Mesenchymal stem cell (in vitro differentiated cells and primary cell): Measurements from ENCODE around the gene TLE3.
A peak's percentile ranks its signal among the peaks of the same experiment; 100 is the strongest.

ENCODE experiments used
- DNase-seq: peaks from one replicate; pipeline ENCODE4 v3.0.0-alpha.2; 2013
- H2AFZ ChIP-seq: one replicate; pipeline ENCODE4 v1.6.1; 2013; ENCODE audit warnings: low read depth, mild to moderate bottlenecking, control low read depth, inconsistent platforms, low read length, moderate library complexity
- H2AK5ac ChIP-seq: 2 replicates; pipeline ENCODE4 v1.6.1; 2013; ENCODE audit warnings: low read length, moderate library complexity, mild to moderate bottlenecking, inconsistent platforms; ENCODE audit not compliant: severe bottlenecking
- H2BK120ac ChIP-seq: one replicate; pipeline ENCODE4 v1.6.1; 2013; ENCODE audit warnings: low read depth, mild to moderate bottlenecking, inconsistent platforms, low read length, moderate library complexity
- H2BK12ac ChIP-seq, 2 experiments: one replicate each; pipeline ENCODE4 v1.6.1; 2013; ENCODE audit warnings: inconsistent platforms in 2 of 2, low read length in 2 of 2, mild to moderate bottlenecking in 2 of 2, moderate library complexity in 2 of 2, control low read depth in 1 of 2
- H2BK15ac ChIP-seq: one replicate; pipeline ENCODE4 v1.6.1; 2013; ENCODE audit warnings: mild to moderate bottlenecking, low read depth, inconsistent platforms; ENCODE audit not compliant: poor library complexity, severe bottlenecking
- H2BK5ac ChIP-seq: 2 replicates; pipeline ENCODE4 v1.6.1; 2013; ENCODE audit warnings: low read depth, mild to moderate bottlenecking, low read length, control low read depth, inconsistent platforms; ENCODE audit not compliant: poor library complexity, severe bottlenecking
- H3K14ac ChIP-seq, 2 experiments: one replicate each; pipeline ENCODE4 v1.6.1; 2013; ENCODE audit warnings: inconsistent platforms in 2 of 2, low read length in 2 of 2, control low read depth in 1 of 2, mild to moderate bottlenecking in 1 of 2, moderate library complexity in 1 of 2
- H3K18ac ChIP-seq, 2 experiments: one replicate each; pipeline ENCODE4 v1.6.1; 2013; ENCODE audit warnings: inconsistent platforms in 2 of 2, low read length in 2 of 2, control low read depth in 1 of 2, low read depth in 1 of 2, mild to moderate bottlenecking in 1 of 2
- H3K23ac ChIP-seq, 2 experiments: one replicate each; pipeline ENCODE4 v1.6.1; 2013; ENCODE audit warnings: inconsistent platforms in 2 of 2, low read length in 2 of 2, mild to moderate bottlenecking in 2 of 2, moderate library complexity in 2 of 2, control low read depth in 1 of 2
- H3K27ac ChIP-seq: 2 replicates; pipeline ENCODE4 v1.5.1; 2013; ENCODE audit warnings: mild to moderate bottlenecking, moderate library complexity, low read length, control low read depth, inconsistent platforms; ENCODE audit not compliant: poor library complexity, severe bottlenecking
- H3K27me3 ChIP-seq, 2 experiments: 2 replicates each; pipeline versions ENCODE4 v1.6.1 to v1.7.0; 2013; ENCODE audit warnings: low read length in 2 of 2, mild to moderate bottlenecking in 2 of 2, moderate library complexity in 2 of 2, control low read depth in 1 of 2, inconsistent platforms in 1 of 2; ENCODE audit not compliant: control insufficient read depth in 1 of 2, insufficient read depth in 1 of 2
- H3K36me3 ChIP-seq, 2 experiments: 2 replicates each; pipeline versions ENCODE4 v1.6.1 to v1.7.0; 2013; ENCODE audit warnings: low read length in 2 of 2, control low read depth in 1 of 2, inconsistent platforms in 1 of 2, low read depth in 1 of 2, mild to moderate bottlenecking in 1 of 2; ENCODE audit not compliant: insufficient read depth in 2 of 2, control insufficient read depth in 1 of 2
- H3K4ac ChIP-seq, 2 experiments: one replicate each; pipeline ENCODE4 v1.6.1; 2013; ENCODE audit warnings: inconsistent platforms in 2 of 2, low read length in 2 of 2, mild to moderate bottlenecking in 2 of 2, moderate library complexity in 2 of 2, control low read depth in 1 of 2, low read depth in 1 of 2
- H3K4me1 ChIP-seq: 2 replicates; pipeline ENCODE4 v1.6.1; 2013; ENCODE audit warnings: low read depth, low read length, control low read depth; ENCODE audit not compliant: control insufficient read depth, insufficient read depth
- H3K4me2 ChIP-seq: 2 replicates; pipeline ENCODE4 v1.6.1; 2013; ENCODE audit warnings: low read length, mild to moderate bottlenecking, inconsistent platforms; ENCODE audit not compliant: poor library complexity, severe bottlenecking
- H3K4me3 ChIP-seq, 2 experiments: 2 replicates each; pipeline versions ENCODE4 v1.5.1 to v1.7.0; 2013; ENCODE audit warnings: low read length in 2 of 2, mild to moderate bottlenecking in 2 of 2, control low read depth in 1 of 2, low read depth in 1 of 2; ENCODE audit not compliant: insufficient read depth in 1 of 2
- H3K79me1 ChIP-seq: replicated peaks from 2 replicates; pipeline ENCODE4 v1.6.1; 2013; ENCODE audit warnings: mild to moderate bottlenecking, control low read depth, low read length, inconsistent platforms; ENCODE audit not compliant: poor library complexity, severe bottlenecking
- H3K9ac ChIP-seq: 2 replicates; pipeline ENCODE4 v1.7.0; 2013; ENCODE audit warnings: mild to moderate bottlenecking, low read length, moderate library complexity
- H3K9me3 ChIP-seq: 2 replicates; pipeline ENCODE4 v1.7.0; 2013; ENCODE audit warnings: mild to moderate bottlenecking, low read length; ENCODE audit not compliant: control insufficient read depth
- H4K8ac ChIP-seq: one replicate; pipeline ENCODE4 v1.6.1; 2013; ENCODE audit warnings: inconsistent platforms, mild to moderate bottlenecking, low read length, moderate library complexity
- H4K91ac ChIP-seq: one replicate; pipeline ENCODE4 v1.6.1; 2013; ENCODE audit warnings: mild to moderate bottlenecking, low read length, inconsistent platforms
- WGBS: methylation state at CpG from one replicate; pipeline ENCODE4 v1.1.7; 2013; ENCODE audit warnings: mixed read lengths; 5-methylcytosine and 5-hydroxymethylcytosine counted together

Gene TLE3

DNA sequence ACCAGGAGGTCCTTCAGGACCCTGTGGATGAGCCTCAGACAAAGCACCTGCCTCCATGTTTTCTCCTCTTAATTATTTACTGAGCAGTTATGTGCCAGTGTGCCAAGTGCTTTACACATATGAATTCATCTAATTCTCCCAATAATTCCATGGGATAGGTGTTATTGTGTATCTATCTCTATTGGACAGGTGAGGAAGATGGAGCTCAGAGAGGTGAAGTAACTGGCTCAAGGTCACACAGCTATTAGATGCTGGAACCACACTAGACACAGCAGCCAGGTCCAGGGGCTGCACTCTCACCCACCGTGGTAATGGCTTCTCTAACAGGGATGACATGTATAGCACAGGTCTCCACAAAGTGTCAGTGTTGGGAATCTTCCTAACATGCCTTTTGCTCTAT lies 70.2 kb downstream of the TLE3 start:
- no peak for DNase-seq
- Histone ChIP-seq H2BK12ac (no peak overlapping the region), H2BK120ac (no peak overlapping the region), H4K8ac (no peak overlapping the region), H2AK5ac (no peak overlapping the region), H3K18ac (no peak overlapping the region), H3K9me3 (no peaks in the 10 kb centered on the region), H3K4me1 (no peaks in the 10 kb centered on the region), H3K36me3 (no peaks in the 10 kb centered on the region), H3K27me3 (peaks cover 52 to 70% of the 10 kb centered on the region in 2 experiments), H3K23ac (no peak overlapping the region), H2AFZ (no peak overlapping the region), H3K4me3 (no peak overlapping the region), H2BK15ac (no peak overlapping the region), H2BK5ac (no peak overlapping the region), H3K27ac (no peak overlapping the region), H4K91ac (no peak overlapping the region), H3K14ac (no peak overlapping the region), H3K9ac (no peak overlapping the region), H3K79me1 (no peaks in the 10 kb centered on the region), H3K4ac (no peak overlapping the region), H3K4me2 (no peak overlapping the region)
- 88% methylated on average over 1 of the region's 1 CpG for WGBS

DNA sequence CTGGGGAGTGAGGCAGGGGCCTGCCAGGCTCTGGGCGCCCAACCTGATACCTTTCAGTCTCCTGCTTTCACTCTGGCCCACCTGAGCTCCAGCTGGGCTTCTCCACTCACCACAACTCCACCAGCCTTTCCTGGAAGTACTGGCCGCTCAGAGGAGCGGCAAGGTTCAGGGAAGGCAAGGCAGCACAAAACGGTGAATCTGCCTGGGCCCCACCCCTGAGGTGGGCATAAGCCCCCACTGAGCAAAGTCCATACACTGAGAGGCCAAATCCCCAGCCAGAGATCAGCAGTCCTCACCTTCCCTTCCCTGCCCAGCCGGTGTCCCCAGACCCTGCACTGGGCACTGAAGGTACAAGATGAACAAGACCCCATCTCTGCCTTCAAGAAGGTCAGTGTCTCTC lies 70.7 kb downstream of the TLE3 start:
- H3K9me3 ChIP-seq = no peaks in the 10 kb centered on the region
- H3K36me3 ChIP-seq = no peaks in the 10 kb centered on the region
- H2BK15ac ChIP-seq = no peak overlapping the region
- no peak overlapping the region for H4K8ac ChIP-seq
- no peak overlapping the region for H2AK5ac ChIP-seq
- H3K14ac ChIP-seq = no peak overlapping the region
- DNase-seq = no peak
- no peak overlapping the region for H2BK120ac ChIP-seq
- no peak overlapping the region for H3K9ac ChIP-seq
- no peak overlapping the region for H3K18ac ChIP-seq
- H3K79me1 ChIP-seq = no peaks in the 10 kb centered on the region
- no peak overlapping the region for H2AFZ ChIP-seq
- H3K4me3 ChIP-seq = no peak overlapping the region
- WGBS = 69% methylated on average over 4 of the region's 5 CpGs
- peaks cover 56 to 71% of the 10 kb centered on the region in 2 experiments for H3K27me3 ChIP-seq
- H3K4me1 ChIP-seq = no peaks in the 10 kb centered on the region
- H3K4ac ChIP-seq = no peak overlapping the region
- no peak overlapping the region for H3K4me2 ChIP-seq
- no peak overlapping the region for H2BK5ac ChIP-seq
- H2BK12ac ChIP-seq = no peak overlapping the region
- H3K27ac ChIP-seq = no peak overlapping the region
- no peak overlapping the region for H3K23ac ChIP-seq
- H4K91ac ChIP-seq = no peak overlapping the region

DNA sequence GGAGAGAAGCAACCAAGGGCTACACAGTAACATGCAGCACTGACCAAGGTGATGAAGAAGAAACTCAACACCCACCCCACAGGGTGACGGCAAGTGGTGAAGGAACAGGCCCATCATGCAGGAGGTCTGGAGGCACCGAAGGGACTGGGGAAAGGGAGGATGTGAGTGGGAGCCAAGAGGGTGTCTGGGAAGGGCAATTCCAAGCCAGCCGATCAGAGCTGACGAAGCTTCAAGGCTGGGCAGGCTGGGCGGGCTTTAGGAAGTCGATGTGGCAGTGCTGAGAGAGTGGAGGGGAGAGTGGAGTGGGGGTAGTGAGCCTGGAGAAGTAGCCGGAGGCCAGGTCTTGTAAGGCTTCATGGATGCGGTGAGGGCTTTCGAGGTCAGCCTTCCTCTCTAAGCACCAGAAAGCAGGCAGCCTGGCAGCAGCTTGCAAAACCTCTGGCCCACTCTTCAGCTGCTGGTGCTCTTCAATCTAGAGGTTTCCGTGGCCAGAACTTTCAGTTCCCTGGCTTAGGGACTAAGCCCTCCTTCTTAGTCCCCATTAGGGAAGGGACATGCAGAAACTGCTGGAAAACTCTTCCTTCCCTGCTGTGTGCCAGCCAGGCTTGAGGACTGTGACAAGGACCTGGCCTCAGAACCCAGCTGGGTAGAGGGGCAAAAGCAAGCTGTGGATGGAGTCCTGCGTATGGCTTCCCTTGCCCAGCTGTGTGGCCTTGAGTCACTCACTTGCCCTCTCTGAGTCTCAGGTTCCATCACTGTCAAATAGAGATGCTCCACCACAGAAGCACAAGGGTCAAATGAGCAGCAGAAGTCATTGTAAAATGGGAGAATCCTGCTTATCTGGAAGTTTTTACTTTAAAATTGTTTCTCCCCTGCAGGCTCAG lies 72.1 kb downstream of the TLE3 start:
- Histone ChIP-seq H3K4me1 (no peaks in the 10 kb centered on the region), H3K4me2 (no peak overlapping the region), H3K23ac (no peak overlapping the region), H3K18ac (no peak overlapping the region), H4K91ac (no peak overlapping the region), H2BK120ac (no peak overlapping the region), H2AK5ac (no peak overlapping the region), H3K79me1 (no peaks in the 10 kb centered on the region), H3K4me3 (no peak overlapping the region), H3K27me3 (peaks cover 57 to 69% of the 10 kb centered on the region in 2 experiments), H2BK5ac (no peak overlapping the region), H3K4ac (no peak overlapping the region), H4K8ac (no peak overlapping the region), H3K9ac (no peak overlapping the region), H3K14ac (no peak overlapping the region), H3K27ac (no peak overlapping the region), H2AFZ (no peak overlapping the region), H3K9me3 (no peaks in the 10 kb centered on the region), H3K36me3 (no peaks in the 10 kb centered on the region), H2BK12ac (no peak overlapping the region), H2BK15ac (peak overlapping the region; percentile 19)
- WGBS = 85% methylated on average over 11 of the region's 11 CpGs
- DNase-seq = no peak

DNA sequence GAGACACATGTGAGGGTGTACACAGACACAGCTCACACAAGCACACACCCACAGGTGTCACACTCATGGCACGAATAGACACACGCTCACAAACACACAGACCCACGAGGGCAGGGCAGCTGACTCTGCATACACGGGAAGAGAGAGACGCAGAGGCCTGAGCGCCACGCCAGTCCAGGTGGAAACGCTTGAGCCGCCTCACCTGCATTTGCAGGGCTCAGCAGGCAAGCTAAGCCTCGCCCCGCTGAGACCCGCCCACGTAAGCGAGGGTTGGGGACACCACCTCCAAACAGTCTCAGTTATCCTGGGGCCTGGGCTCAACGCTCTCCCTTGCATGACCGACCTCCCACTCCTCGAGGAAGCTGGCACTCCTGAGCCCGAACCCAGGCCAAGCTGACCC lies 73.2 kb downstream of the TLE3 start:
- Histone ChIP-seq H3K14ac (peak overlapping the region in 1 of 2 experiments; percentile 62), H2BK15ac (no peak overlapping the region), H3K18ac (no peak overlapping the region), H3K27ac (no peak overlapping the region), H4K8ac (no peak overlapping the region), H2BK5ac (no peak overlapping the region), H3K9me3 (no peaks in the 10 kb centered on the region), H3K27me3 (peaks cover 67 to 72% of the 10 kb centered on the region in 2 experiments), H2BK120ac (no peak overlapping the region), H2AK5ac (no peak overlapping the region), H3K79me1 (no peaks in the 10 kb centered on the region), H3K9ac (peak overlapping the region; percentile 72), H4K91ac (no peak overlapping the region), H3K23ac (no peak overlapping the region), H3K4me2 (no peak overlapping the region), H2BK12ac (peak overlapping the region; percentile 12 to 57), H3K4me3 (peak overlapping the region in 1 of 2 experiments; percentile 45), H3K4ac (no peak overlapping the region), H3K4me1 (no peaks in the 10 kb centered on the region), H3K36me3 (no peaks in the 10 kb centered on the region), H2AFZ (no peak overlapping the region)
- DNase-seq = no peak
- 76% methylated on average over 18 of the region's 18 CpGs for WGBS
